ENCODE measurements around the gene B3GNT9. TPM values are rescaled to one million over a fixed set of nuclear protein-coding genes. Genes with fewer than 3 reads are reported as not detected.
A peak's percentile ranks its signal among the peaks of the same experiment; 100 is the strongest.

Gene B3GNT9
- total and polyA plus RNA-seq, 11 donors = 6.4 to 17.5 (median 11.9) TPM

DNA sequence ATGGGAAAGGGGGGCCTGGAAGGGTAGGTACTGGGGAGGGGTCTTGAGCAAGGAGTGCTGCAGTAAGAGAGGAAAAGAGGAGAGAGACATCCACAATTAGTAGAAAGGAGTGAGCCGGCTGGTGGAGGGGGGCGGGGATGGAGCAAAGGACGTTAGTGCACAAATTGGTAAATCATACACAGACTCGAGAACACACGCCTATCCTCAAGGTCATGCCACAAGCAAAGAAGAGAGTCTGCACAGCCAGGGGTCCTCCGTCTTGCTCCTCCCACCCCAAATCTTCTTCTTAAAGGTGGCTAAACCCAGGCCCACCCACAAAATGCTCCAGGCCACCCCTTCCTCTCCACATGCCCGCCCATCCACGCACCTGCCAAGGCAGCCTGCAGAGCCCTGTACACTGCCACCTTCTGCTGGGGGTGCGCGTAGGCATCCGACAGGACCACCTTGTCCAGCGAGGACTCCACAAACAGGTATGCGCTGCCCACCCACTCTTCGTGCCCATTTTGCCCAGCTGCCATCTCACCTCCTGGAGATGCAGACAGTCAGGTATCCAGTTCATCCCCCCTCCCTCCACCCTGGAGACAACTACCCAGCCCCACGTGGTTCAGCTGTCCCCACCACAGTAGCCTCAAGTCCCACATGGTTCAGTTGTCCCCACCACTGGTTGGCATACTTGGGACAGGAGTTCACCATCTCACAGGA lies 5.5 kb upstream of the B3GNT9 start:
- 64 to 75% (median 70%) methylated on average over 15 of the region's 15 CpGs for WGBS, 4 donors
- peaks cover 0 to 39% (median 28%) of the 10 kb centered on the region in 12 donors for H3K4me1 ChIP-seq
- peaks cover 0 to 5% (median 0%) of the 10 kb centered on the region in 9 donors for H3K36me3 ChIP-seq
- no peaks in the 10 kb centered on the region for H3K9me3 ChIP-seq
- TF ChIP-seq, protein P1, sequence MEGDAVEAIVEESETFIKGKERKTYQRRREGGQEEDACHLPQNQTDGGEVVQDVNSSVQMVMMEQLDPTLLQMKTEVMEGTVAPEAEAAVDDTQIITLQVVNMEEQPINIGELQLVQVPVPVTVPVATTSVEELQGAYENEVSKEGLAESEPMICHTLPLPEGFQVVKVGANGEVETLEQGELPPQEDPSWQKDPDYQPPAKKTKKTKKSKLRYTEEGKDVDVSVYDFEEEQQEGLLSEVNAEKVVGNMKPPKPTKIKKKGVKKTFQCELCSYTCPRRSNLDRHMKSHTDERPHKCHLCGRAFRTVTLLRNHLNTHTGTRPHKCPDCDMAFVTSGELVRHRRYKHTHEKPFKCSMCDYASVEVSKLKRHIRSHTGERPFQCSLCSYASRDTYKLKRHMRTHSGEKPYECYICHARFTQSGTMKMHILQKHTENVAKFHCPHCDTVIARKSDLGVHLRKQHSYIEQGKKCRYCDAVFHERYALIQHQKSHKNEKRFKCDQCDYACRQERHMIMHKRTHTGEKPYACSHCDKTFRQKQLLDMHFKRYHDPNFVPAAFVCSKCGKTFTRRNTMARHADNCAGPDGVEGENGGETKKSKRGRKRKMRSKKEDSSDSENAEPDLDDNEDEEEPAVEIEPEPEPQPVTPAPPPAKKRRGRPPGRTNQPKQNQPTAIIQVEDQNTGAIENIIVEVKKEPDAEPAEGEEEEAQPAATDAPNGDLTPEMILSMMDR (IDR thresholded peaks at IDR 0.05) = no peak
- no peak for TF ChIP-seq POLR2A (IDR thresholded peaks at IDR 0.05)
- H3K27me3 ChIP-seq = peaks cover 0 to 3% (median 0%) of the 10 kb centered on the region in 9 donors
- DNase-seq (no peak), ATAC-seq (no peak)
- no peak overlapping the region for H3K27ac ChIP-seq
- H3K4me3 ChIP-seq = no peak overlapping the region
- intact Hi-C loops (cut with DNase I) = loop anchor here in 8 of 10 donors (2.0 to 10.0 kb wide), 7 partner anchors 49 to 261 kb away; partner anchors contain the start of genes CBFB (in 1 of the 8) and PHAF1 (in 1 of the 8)

DNA sequence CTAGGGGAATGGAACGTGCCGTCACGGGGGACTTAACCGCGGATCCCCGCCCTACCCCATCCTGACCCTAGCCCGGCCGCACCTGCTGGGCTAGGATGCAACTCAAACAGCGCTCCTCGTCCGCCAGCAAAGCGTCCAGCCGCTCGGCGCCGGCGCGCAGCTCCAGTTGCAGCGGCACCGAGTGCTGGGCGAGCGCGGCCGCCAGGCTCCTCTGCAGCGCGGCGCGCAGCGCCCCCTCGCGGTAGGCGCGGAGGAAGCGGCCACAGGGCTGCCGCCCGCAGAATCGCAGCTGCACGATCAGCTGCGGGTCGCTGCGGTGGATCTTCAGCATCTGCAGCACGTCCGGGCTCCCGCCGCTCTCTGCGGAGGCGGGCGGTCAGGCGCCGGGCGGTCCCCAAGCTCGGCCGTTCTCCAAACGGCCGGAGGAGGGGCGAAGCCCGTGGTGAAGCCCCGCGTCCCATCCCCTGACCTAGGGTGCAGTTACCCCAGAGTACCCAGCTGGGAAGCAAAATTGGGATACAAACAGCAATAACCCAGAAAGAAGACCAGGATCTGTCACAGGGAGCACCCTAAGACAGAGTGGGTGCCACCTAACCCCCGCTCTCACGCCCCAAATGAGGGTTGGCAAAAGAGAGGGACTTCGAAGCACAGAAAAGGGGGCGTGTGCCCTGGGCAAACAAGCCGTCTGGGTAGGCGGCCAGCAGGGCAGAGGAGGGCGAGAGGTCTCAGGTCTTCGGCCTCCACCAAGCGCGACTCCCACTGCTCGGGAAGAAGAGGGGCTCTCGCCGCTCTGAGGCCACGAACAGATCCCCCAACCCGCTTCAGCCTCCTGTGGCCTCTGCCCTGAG lies 4.7 kb upstream of the B3GNT9 start:
- Histone ChIP-seq H3K27me3 (peaks cover 0 to 10% (median 0%) of the 10 kb centered on the region in 9 donors), H3K9me3 (no peaks in the 10 kb centered on the region), H3K36me3 (peaks cover 0 to 5% (median 0%) of the 10 kb centered on the region in 9 donors), H3K27ac (no peak overlapping the region), H3K4me3 (peak overlapping the region in 9 of 12 donors; percentile 14 to 40 (median 18)), H3K4me1 (peaks cover 0 to 42% (median 25%) of the 10 kb centered on the region in 12 donors)
- 10 to 56% (median 15%) methylated on average over 18 to 74 of the region's 74 CpGs for WGBS, 4 donors
- intact Hi-C loops (cut with DNase I) = loop anchor here in 9 of 10 donors (1.0 to 10.0 kb wide), 8 partner anchors 48 to 261 kb away; partner anchors contain the start of genes CBFB (in 1 of the 9) and PHAF1 (in 1 of the 9)
- peak; percentile 67 to 91 (median 79) for DNase-seq
- ATAC-seq = peak in 3 of 4 donors; percentile 45 to 60 (median 57)
- TF ChIP-seq, protein P1 (IDR thresholded peaks at IDR 0.05) = peak; percentile 91 to 99 (median 97)
- TF ChIP-seq POLR2A (IDR thresholded peaks at IDR 0.05) = peak in 1 of 2 donors; percentile 29

DNA sequence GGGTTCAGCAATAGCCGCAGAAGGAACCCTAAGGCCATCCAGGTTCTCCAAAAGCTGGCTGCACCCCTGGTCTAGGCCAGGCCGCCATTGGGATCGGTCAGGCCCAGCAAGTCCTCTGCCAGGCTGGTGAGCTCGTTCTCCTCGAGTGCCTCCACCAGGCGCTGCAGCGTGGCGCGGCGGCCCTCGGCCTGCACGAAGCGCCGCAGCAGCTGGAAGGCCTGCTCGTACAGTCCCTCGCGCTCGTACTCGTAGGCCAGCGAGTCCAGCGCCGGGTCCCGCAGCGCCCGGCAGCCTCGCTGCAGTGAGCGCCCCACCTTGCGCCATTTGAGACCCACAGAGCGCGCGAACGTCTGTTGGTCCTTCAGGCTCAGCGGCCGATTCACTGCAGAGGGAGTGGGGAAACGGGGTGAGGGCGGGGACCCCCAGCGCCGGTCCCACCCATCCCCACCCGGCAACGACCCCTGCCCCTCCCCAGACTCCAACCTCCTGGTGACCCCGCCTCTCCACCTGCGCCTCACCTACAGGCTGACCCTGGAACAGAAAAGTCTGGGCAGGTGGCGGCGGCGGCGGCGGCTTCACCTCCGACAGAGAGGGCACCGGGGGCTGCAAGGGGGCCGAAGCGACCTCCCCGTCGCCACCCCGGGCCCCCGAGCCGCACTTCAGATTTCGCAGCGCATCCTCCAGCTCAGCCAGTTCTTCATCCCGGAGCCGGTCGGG lies 3.9 kb upstream of the B3GNT9 start:
- peaks cover 0 to 44% (median 25%) of the 10 kb centered on the region in 12 donors for H3K4me1 ChIP-seq
- H3K9me3 ChIP-seq = no peaks in the 10 kb centered on the region
- 17 to 39% (median 34%) methylated on average over 19 to 61 of the region's 61 CpGs for whole genome bisulfite sequencing, 4 donors
- peaks cover 0 to 5% (median 0%) of the 10 kb centered on the region in 9 donors for H3K36me3 ChIP-seq
- no peak overlapping the region for H3K27ac ChIP-seq
- DNase-seq = peak in 1 of 5 donors; percentile 63
- peaks cover 0 to 17% (median 0%) of the 10 kb centered on the region in 9 donors for H3K27me3 ChIP-seq
- no peak for ATAC-seq
- intact Hi-C loops (cut with DNase I) = loop anchor here in 8 of 10 donors (1.0 to 10.0 kb wide), 7 partner anchors 47 to 260 kb away; partner anchors contain the start of genes CBFB (in 1 of the 8) and PHAF1 (in 1 of the 8)
- peak overlapping the region in 9 of 12 donors; percentile 14 to 40 (median 18) for H3K4me3 ChIP-seq
- no peak for TF ChIP-seq POLR2A (IDR thresholded peaks at IDR 0.05)
- TF ChIP-seq, protein P1 (IDR thresholded peaks at IDR 0.05) = no peak

Data from heart left ventricle (tissue), 16 donors.